ENCODE measurements around the gene RETREG1. TPM values are rescaled to one million over a fixed set of nuclear protein-coding genes. Genes with fewer than 3 reads are reported as not detected.
A peak's percentile ranks its signal among the peaks of the same experiment; 100 is the strongest.
"Not testable (repeated sequence)": the region's sequence is repeated elsewhere in the genome, so short reads cannot be mapped to it uniquely, and the experiment has no call there.

RETREG1 gene
- total RNA-seq, 1 experiment from 2014 or later, result 1.5 TPM

DNA sequence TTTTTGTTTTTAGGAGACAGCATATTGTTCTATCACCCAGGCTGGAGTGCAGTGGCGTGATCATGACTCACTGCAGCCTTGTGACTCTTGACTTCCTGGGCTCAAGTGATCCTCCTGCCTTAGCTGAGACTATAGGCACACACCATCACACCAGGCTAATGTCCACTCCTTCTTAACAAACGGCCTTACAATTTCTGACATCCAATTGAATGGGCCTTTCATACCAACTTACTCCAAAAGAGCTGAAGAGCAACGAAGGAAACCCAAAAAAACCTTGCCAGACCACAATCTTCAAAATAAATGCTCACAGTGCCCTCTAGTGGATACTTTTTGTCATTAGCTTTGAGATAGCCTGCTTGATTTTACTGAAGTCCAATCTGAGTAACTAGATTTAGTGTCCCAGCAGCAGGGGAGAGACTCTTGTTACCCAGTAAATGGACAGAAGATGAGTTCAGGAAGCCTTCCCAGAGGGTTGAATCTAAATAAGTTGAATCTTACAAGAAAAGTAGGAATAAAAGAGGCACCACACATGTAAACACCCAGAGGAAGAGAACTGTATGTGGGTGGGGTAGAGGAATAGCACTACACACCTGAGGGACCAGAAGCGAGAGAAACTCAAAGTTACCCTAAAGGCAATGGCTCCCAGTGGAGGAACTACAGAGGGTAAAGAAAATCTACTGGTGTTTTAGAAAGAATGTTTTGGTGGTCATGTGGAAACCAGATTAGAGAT, 160.5 kb downstream of the RETREG1 start:
- peak; percentile 60 for DNase-seq (ENCODE audit: low spot score)

DNA sequence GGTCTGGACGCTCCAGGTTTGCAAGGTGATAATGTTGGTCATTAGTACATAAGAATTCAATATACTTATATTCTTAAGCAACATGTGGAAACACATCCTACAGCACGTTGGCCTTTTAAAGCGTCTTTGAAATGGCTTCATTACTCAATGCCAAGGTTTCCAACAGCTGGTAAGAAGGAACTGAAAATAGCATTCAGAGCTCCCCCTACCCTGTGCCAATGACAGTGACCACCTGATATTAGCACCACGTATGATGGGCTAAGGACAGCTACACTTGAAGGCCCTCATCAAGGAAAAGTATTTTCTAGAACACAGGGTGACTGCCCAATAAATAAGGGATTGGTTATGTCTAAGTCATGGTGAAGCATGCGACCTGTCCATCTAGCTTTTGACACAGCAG, 161.1 kb downstream of the RETREG1 start:
- no peak for DNase-seq (ENCODE audit: low spot score)

DNA sequence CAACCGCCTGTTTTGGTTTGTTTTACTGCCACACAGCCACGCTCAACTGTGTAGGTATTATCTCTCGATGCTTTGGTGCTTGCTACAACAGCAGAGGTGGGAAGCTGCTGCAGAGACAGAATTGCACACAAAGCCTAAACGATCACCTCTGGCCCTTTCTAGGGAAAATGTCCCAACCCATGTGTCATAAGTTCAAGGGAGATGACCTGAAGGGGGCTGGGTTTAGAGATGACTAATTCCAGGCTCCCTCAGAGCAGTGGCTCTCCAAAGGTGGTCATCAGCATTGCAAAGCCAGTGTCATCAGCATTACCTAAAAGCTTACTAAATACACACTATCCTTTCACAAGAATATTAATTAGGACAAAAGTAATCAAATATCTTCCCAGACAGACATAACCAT, 162.1 kb downstream of the RETREG1 start:
- no peak for DNase-seq (ENCODE audit: low spot score)

DNA sequence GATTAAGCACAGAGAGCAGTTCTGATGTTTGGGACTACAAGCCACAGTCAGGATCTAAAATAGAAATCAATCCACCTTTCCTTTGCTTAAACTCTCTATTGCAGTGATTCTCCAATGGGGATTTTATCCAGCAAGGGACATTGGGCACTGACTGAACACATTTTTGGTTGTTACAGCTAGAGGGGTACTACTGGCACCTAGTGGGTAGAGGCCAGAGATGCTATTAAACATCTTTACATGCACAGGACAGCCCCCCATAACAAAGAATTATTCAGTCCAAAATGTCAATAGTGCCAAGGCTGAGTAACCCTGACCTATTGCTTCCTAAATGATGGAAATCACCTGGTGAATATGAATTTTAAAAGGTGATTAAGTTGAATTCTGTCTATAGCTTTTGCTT, 163.2 kb downstream of the RETREG1 start:
- no peak for DNase-seq (ENCODE audit: low spot score)

DNA sequence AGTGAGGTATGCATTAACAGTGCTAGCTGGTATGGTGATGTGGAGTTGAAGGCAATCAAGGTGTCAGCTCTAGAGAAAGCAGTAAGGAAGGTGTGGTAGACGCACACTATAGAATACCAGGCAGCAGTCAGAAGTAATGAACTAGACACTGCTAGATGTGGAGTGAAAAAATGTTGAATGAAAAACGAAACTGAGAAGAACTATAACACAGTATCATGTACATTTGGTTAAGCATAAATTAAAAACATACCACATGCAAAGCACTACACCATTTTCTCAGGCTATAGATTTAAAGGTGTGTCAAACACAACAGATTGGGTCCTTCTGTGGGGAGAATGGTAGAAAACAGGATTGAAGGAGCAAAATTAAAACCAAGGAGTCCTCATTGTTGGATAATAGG, 166.6 kb downstream of the RETREG1 start:
- DNase-seq (ENCODE audit: low spot score), result no peak

DNA sequence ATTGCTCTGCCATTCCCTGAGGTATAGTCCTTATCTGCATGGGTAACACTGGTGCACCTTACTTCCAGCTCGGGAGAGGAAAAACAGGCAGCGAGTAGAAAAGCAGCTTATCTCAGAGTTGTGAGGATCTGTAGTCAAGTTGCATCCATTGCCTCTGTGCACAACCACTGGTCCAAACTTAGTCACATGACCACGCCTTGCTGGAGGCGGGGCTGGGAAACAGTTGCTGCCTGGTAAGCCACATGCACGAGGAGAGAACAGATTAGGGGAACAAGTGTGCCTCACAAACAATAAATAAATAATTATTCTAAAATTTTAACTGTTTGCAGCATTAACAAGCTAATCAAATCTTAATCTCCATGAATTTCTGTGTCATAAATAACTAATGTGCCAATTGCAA, 169.8 kb downstream of the RETREG1 start:
- DNase-seq (ENCODE audit: low spot score), result no peak

DNA sequence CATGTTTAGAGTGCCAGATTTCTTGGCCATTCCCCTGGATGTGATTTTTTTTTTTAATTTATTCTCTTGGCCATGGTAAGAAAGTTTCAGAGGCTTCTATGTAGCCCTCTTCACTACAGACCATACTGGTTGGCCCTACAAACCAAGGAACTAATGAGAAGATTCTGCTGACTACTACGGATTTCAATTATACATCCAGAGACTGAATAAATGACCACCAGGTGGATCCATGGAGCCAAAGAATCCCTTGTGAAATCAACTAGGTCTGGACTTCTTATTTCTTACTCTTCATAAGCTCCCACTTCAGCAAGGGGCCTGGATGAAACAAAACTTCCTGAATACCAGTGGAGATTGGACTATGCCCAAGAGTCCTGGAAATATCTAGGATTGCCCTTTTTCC, 178.8 kb downstream of the RETREG1 start:
- no peak for DNase-seq (ENCODE audit: low spot score)

DNA sequence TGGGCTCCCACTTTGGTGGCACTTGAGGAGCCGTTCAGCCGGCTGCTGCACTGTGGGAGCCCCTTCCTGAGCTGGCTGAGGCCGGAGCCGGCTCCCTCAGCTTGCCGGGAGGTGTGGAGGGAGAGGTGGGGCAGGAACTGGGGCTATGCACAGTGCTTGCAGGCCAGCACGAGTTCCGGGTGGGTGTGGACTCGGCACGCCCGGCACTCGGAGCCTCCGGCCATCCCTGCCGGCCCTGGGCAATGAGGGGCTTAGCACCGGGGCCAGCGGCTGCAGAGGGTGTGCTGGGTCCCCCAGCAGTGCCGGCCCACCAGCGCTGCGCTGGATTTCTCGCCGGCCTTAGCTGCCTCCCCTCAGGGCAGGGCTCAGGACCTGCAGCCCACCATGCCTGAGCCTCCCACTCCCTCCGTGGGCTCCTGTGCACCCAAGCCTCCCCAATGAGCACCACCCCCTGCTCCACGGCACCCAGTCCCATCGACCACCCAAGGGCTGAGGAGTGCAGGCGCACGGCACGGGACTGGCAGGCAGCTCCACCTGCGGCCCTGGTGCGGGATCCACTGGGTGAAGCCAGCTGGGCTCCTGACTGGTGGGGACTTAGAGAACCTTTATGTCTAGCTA, 180.6 kb downstream of the RETREG1 start:
- not testable (repeated sequence) for DNase-seq (ENCODE audit: low spot score)

DNA sequence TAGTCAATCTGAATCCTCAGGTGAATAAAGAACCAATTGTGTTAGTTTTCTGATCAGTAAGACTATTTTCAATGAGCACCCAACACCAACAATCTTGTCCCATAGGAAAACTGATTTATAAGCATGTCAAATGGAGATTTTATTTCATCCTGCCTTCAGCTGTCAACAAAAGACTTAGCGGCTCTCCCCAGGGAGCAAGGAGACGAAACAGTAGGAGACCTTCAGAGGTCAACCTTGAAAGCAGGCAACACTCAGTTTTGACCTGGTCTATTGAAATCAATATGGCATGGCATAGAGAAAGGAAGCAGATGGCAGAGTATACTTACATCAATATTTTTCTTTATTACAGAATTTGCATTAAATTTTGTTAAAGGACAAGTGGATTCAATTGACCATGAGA, 185.3 kb downstream of the RETREG1 start:
- no peak for DNase-seq (ENCODE audit: low spot score)

DNA sequence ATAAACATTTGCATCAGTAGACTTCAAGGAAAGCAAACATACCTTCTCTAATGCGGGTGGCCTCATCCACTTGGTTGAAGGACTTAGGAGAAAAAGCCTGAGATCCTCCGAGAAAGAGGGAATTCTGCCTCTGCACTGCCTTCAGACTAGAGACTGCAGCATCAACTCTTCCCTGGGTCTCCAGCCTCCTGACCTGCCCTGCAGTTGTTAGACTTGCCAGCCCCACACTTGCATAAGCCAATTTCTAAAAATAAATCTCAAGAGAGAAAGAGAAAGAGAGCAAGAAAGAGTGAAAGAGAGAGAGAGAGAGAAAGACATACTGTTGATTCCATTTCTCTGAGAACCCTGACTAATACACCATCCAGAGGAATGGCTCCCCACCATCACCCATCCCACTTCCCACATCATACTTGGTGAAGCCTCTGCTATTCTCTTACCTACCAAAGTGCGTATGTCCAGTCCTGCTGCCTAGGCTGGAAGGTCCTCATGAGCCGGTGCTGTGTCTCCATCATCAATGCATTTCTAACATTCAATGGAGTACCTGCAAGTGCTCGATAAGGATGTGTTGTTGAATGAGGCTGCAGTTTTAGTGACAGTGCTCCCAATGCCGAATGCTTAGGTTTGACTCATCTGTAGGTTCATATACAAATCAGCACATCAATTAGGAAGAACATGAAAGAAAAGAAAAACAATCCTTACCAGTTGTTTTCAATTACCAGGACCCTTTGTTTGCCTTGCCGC, 186.3 kb downstream of the RETREG1 start:
- no peak for DNase-seq (ENCODE audit: low spot score)

DNA sequence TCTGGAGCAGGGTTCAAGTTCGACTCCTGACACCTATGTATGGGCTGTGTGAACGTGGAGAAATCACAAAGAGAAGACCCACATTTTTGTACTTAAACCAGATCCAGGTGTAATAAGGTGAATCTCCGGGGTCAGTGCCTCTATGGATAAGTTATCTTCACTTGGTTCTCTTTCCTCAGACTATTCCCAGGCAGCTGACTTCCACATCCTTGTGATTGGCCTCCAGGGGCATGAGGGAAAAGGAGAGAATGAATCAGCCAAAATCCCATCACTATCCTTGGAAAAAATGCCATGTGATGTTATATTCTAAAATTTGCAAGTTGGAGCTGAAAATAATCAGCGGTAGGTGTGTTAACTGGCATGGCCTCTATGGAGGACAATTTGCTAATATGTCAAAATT, 188.4 kb downstream of the RETREG1 start:
- no peak for DNase-seq (ENCODE audit: low spot score)

DNA sequence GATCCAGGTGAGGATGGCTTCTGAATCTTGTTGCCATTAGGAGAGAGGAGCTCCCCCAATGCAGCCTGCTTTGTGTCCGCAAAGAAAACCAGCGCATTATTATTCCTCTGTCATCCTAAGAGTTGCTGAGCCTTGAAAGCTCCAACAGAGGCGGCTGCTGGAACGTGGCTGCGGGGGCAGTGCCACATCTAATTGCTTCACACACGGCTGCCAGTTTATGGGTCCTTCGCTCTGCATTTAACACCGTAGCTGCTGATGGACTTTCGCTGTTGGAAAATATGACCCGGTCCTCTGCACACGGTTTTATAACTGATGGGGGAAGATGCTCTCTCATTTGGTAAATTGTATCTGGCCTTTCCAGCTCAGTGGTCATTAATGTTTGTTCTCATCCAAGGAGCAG, 189.2 kb downstream of the RETREG1 start:
- DNase-seq (ENCODE audit: low spot score), result no peak

Other genes with a start within 250 kb of the RETREG1 start
- gene ZNF622, start 151.2 kb downstream of the RETREG1 start, total RNA-seq (2014; rRNA removed; shearing (Covaris generic)), result 55.0 and 55.8 TPM in 2 replicates

All from H4 (cell line).